ENCODE results near the gene CCDC66.

The CCDC66 gene

GRCh38 chr3:56556908-56557830, at the start of gene CCDC66:
Gene CCDC66 (plus strand): TSS chr3:56557175. CDS start chr3:56557243, 68 bp downstream.
- H3K4me3 ChIP-seq (ENCODE audit: low read length), result peak within 1 kb of the TSS; percentile 96
- peak; percentile 93 for DNase-seq (ENCODE audit: low read depth)
- TF ChIP-seq, protein P1, sequence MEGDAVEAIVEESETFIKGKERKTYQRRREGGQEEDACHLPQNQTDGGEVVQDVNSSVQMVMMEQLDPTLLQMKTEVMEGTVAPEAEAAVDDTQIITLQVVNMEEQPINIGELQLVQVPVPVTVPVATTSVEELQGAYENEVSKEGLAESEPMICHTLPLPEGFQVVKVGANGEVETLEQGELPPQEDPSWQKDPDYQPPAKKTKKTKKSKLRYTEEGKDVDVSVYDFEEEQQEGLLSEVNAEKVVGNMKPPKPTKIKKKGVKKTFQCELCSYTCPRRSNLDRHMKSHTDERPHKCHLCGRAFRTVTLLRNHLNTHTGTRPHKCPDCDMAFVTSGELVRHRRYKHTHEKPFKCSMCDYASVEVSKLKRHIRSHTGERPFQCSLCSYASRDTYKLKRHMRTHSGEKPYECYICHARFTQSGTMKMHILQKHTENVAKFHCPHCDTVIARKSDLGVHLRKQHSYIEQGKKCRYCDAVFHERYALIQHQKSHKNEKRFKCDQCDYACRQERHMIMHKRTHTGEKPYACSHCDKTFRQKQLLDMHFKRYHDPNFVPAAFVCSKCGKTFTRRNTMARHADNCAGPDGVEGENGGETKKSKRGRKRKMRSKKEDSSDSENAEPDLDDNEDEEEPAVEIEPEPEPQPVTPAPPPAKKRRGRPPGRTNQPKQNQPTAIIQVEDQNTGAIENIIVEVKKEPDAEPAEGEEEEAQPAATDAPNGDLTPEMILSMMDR (conservative IDR thresholded peaks at IDR 0.05; ENCODE audit: low read length), result peak; percentile 73

GRCh38 chr3:56519641-56520040, 37.3 kb upstream of the CCDC66 start:
- no peak for DNase-seq (ENCODE audit: low read depth)
- H3K4me3 ChIP-seq (ENCODE audit: low read length), result no peak overlapping the region
- TF ChIP-seq, protein P1 (conservative IDR thresholded peaks at IDR 0.05; ENCODE audit: low read length), result no peak

DNA sequence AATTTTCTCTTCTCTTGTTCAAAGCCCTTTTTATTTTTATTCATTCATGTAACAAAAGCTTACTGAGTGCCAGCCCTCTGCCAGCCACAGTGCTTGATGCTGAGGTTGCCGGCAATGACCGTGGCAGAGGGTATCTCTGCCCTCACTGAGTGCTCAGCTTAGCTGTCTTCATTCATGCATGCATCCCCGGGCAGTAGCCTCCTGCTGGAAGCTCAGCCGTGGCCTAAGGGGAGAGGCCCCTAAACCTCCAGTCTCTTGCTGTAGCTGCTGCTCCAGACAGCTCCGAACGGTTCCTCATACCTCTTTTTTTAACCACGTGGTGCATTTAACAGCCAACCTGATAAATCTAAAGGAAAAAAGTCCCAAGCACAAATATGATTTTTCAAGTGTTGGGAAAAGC, 34.6 kb upstream of the CCDC66 start:
- H3K4me3 ChIP-seq (ENCODE audit: low read length), result no peak overlapping the region
- TF ChIP-seq, protein P1 (conservative IDR thresholded peaks at IDR 0.05; ENCODE audit: low read length), result no peak
- DNase-seq (ENCODE audit: low read depth), result no peak

GRCh38 chr3:56525291-56525690, 31.7 kb upstream of the CCDC66 start:
- DNase-seq (ENCODE audit: low read depth), result no peak
- H3K4me3 ChIP-seq (ENCODE audit: low read length), result no peak overlapping the region
- TF ChIP-seq, protein P1 (conservative IDR thresholded peaks at IDR 0.05; ENCODE audit: low read length), result no peak

DNA sequence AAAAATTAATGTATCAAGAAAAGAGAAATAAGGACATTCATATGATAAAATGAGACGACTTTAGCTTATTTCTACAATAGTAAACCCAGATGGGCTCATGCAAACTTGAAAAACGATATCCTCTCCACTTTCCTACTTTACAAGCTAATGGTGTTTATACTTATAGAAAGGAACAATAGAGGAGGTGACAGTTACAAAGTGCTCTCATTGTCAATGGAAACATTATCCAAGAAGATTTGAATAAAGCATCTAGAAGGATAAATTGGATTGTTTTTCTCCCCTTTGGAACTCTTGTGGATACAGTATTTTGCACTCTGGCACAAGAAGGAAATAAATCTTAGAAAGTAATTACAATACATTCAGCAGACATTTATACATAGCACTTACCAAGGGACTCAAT, 20.2 kb upstream of the CCDC66 start:
- H3K4me3 ChIP-seq (ENCODE audit: low read length), result no peak overlapping the region
- no peak for DNase-seq (ENCODE audit: low read depth)
- TF ChIP-seq, protein P1 (conservative IDR thresholded peaks at IDR 0.05; ENCODE audit: low read length), result no peak

DNA sequence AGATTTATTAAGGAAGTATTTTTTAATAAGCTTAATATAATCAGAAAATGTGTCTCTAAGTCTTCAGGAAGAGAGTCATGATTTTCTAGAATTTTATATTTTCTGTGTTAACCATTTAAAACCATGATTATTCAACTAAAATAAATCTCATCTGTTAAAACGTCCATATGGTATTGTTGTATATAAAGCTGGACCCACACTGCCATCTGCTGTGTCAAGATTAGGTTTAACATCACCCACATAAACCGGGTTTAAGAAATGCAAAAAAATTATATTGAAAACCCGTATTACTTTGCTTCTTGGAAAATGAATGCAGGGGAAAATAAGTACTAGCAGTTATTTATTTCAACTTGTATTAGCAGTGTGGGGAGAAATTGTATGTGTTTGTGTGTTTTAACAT, 9.5 kb upstream of the CCDC66 start:
- DNase-seq (ENCODE audit: low read depth), result no peak
- no peak overlapping the region for H3K4me3 ChIP-seq (ENCODE audit: low read length)
- TF ChIP-seq, protein P1 (conservative IDR thresholded peaks at IDR 0.05; ENCODE audit: low read length), result no peak

GRCh38 chr3:56557831-56558170, 826 bp downstream of the CCDC66 start:
- DNase-seq (ENCODE audit: low read depth), result no peak
- TF ChIP-seq, protein P1 (conservative IDR thresholded peaks at IDR 0.05; ENCODE audit: low read length), result no peak

More at GRCh38 chr3:56557831-56558170, 826 bp downstream of the CCDC66 start:
- H3K4me3 ChIP-seq (ENCODE audit: low read length), result peak overlapping the region; percentile 96

Data from AG10803 (cell line).